ENCODE results near the gene APEX1. TPM values are rescaled to one million over a fixed set of nuclear protein-coding genes. Genes with fewer than 3 reads are reported as not detected.

The APEX1 gene
- total RNA-seq, 4 donors from 2014 or later, result 75.7 to 132 (median 115) TPM

DNA sequence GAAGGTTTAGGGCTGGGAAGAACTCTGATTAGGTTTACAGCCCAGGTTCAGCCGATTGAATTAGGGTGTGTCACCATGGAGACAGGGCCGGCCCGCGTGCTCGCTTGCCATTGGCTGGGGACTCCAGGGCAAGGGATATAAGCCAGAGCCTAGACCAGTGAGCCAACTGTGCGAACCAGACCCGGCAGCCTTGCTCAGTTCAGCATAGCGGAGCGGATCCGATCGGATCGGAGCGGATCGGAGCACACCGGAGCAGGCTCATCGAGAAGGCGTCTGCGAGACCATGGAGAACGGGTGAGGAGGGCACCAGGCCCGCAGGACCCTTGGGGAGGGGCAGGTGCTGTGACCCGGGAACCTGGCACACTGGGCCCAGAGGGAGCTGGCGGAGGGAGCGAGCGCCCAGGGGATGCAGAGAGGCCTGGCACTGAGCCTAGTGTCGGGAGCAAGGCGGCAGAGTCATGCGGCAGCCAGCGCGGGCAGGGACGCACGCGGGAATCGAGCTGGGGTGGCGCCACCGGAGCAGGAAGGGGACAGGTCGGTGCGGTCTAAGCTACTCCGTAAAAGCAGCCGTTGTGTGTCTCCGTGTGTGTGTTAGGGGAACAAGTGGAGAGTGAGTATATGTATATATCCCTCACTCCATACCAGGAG lies 14.3 kb downstream of the APEX1 start, which contains the start of gene PNP:
Gene PNP, plus strand, starts transcription at position 165 of the 648 bp plus-strand sequence. Its CDS starts 119 bp downstream, at position 284.
- peak; percentile 15 to 98 (median 96) for TF ChIP-seq POLR2A (IDR thresholded peaks at IDR 0.05)
- TF ChIP-seq, protein P1, sequence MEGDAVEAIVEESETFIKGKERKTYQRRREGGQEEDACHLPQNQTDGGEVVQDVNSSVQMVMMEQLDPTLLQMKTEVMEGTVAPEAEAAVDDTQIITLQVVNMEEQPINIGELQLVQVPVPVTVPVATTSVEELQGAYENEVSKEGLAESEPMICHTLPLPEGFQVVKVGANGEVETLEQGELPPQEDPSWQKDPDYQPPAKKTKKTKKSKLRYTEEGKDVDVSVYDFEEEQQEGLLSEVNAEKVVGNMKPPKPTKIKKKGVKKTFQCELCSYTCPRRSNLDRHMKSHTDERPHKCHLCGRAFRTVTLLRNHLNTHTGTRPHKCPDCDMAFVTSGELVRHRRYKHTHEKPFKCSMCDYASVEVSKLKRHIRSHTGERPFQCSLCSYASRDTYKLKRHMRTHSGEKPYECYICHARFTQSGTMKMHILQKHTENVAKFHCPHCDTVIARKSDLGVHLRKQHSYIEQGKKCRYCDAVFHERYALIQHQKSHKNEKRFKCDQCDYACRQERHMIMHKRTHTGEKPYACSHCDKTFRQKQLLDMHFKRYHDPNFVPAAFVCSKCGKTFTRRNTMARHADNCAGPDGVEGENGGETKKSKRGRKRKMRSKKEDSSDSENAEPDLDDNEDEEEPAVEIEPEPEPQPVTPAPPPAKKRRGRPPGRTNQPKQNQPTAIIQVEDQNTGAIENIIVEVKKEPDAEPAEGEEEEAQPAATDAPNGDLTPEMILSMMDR (IDR thresholded peaks at IDR 0.05), result no peak
- intact Hi-C loops (cut with DNase I), result no loop called here
- 0 to 1% methylated on average over 13 to 14 of the region's 40 CpGs for WGBS, 2 donors

DNA sequence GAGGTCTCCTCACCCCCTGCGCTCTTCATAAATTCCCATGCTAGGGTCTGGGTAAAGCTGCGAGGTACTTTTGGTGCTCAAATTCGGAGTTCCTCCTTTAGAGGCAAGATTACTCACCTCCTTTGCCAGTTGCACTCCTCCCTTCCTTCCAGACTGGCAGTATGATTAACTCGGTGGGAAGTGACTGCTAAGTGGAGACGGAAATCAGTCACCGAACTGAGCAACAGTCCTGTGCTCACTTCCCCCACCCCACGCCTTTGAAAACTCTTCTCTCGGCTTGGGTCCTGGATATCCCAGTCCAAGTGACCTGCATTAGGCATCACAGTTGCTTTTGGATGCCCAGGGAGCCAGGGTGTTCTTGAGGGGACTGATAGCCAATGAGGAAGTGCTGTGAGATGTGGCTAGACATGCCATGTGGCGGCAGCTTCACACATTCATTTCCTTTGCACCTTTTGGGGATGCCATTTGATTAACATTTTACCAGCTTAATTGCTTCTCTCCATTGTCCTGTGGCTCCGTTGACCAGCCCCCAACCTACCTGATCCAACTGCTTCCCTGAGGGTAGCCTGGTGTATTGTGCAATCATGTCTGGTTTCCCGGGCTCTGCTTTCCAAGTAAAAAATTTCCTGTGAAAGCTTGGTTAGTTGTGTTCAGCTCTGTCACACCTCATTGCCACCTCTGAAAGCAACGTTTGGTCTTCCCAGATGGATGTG lies 15.0 kb downstream of the APEX1 start:
- intact Hi-C loops (cut with DNase I), result no loop called here
- Histone ChIP-seq H3K27me3 (no peaks in the 10 kb centered on the region), H3K4me3 (peak overlapping the region; percentile 82 to 91 (median 87)), H3K27ac (peak overlapping the region; percentile 93 to 98 (median 94)), H3K4me1 (peaks cover 0 to 35% (median 17%) of the 10 kb centered on the region in 3 donors), H3K36me3 (peaks cover 0 to 31% (median 13%) of the 10 kb centered on the region in 3 donors), H3K9me3 (no peaks in the 10 kb centered on the region)
- no peak for DNase-seq
- WGBS, 2 donors, result 1 to 5% methylated on average over 9 to 12 of the region's 12 CpGs
- TF ChIP-seq POLR2A (IDR thresholded peaks at IDR 0.05), result no peak
- TF ChIP-seq, protein P1 (IDR thresholded peaks at IDR 0.05), result no peak

More for the DNA sequence above, 14.3 kb downstream of the APEX1 start, which contains the start of gene PNP:
- Histone ChIP-seq H3K27me3 (no peaks in the 10 kb centered on the region), H3K4me3 (peak within 1 kb of the TSS; percentile 82 to 91 (median 87)), H3K9me3 (no peaks in the 10 kb centered on the region), H3K27ac (peak within 1 kb of the TSS; percentile 93 to 98 (median 94)), H3K4me1 (peaks cover 0 to 35% (median 17%) of the 10 kb centered on the region in 3 donors), H3K36me3 (peaks cover 0 to 24% (median 10%) of the 10 kb centered on the region in 3 donors)
- peak; percentile 31 for DNase-seq

DNA sequence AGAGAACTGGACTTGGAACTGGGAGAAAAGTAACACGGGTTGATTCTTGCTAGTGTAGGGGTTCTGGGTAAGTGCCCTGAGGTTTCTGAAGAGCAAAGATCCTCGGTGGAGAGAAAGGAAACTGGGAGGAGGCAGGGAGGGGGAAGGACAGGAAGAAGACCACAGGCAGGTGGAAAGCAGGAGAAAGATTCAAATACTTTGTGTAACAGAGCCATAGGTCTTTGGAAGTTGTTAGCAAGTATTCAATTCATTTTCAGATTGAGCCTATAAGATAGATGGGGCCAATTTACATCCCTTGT lies 15.5 kb downstream of the APEX1 start:
- intact Hi-C loops (cut with DNase I), result no loop called here
- 0% methylated on average over 2 of the region's 2 CpGs for WGBS, 2 donors

DNA sequence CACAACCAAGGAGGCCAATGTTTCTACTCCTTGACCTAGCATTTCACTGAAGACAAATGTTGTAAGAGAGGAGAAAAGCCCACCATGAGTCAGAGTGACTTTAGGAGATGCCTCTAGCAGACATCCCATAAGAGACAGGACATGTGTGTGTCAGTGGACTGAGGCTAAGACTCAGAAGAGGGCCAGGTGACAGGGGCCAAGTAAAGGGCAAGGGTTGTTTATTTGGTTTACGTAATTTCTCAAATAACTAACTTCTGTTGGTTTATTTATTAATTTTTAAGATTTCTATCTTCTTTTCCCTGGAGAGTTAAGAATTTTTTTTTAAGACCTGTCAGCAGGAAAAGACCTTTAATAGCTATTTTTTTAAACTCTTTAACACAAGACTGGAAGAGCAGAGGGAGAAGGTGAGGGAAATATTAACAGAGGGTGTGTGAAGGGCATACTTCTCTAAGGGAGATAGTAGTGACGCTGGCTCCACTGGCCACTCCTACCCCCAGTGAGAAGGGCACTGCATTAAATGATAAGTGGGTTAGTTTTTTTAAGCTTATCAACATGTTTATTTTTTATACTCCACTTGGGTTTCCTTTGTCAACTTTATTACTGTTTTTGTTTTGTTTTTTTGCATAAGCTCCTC lies 17.6 kb downstream of the APEX1 start:
- intact Hi-C loops (cut with DNase I), result no loop called here
- DNase-seq, result no peak
- H3K4me1 ChIP-seq, result peaks cover 0 to 48% (median 17%) of the 10 kb centered on the region in 3 donors
- no peak overlapping the region for H3K27ac ChIP-seq
- H3K36me3 ChIP-seq, result peaks cover 4 to 57% (median 24%) of the 10 kb centered on the region in 3 donors
- H3K27me3 ChIP-seq, result no peaks in the 10 kb centered on the region
- H3K9me3 ChIP-seq, result no peaks in the 10 kb centered on the region
- TF ChIP-seq POLR2A (IDR thresholded peaks at IDR 0.05), result no peak
- 86 to 93% methylated on average over 2 of the region's 2 CpGs for WGBS, 2 donors
- no peak overlapping the region for H3K4me3 ChIP-seq

More for the DNA sequence above, 15.5 kb downstream of the APEX1 start:
- TF ChIP-seq, protein P1 (IDR thresholded peaks at IDR 0.05), result no peak
- TF ChIP-seq POLR2A (IDR thresholded peaks at IDR 0.05), result no peak
- peaks cover 0 to 35% (median 17%) of the 10 kb centered on the region in 3 donors for H3K4me1 ChIP-seq
- H3K36me3 ChIP-seq, result peaks cover 4 to 36% (median 16%) of the 10 kb centered on the region in 3 donors
- no peaks in the 10 kb centered on the region for H3K27me3 ChIP-seq
- H3K4me3 ChIP-seq, result peak overlapping the region; percentile 82 to 91 (median 87)
- H3K9me3 ChIP-seq, result no peaks in the 10 kb centered on the region
- peak overlapping the region; percentile 93 to 98 (median 94) for H3K27ac ChIP-seq
- no peak for DNase-seq

DNA sequence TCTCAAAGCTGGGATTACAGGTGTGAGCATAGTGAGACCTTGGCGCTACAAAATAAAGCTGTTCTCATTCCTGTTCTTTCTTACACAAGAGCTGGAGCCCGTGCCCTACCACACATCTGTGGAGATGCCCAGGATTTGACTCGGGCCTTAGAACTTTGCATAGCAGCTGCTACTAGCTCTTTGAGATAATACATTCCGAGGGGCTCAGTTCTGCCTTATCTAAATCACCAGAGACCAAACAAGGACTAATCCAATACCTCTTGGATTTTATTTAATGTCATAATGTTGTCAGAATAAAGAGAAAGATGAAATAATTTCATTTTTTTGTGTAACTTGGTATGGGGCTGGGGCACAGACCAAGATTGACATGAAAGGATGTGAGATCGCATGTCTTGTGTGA lies 21.8 kb downstream of the APEX1 start:
- H3K9me3 ChIP-seq, result no peaks in the 10 kb centered on the region
- intact Hi-C loops (cut with DNase I), result no loop called here
- peaks cover 0 to 29% (median 0%) of the 10 kb centered on the region in 3 donors for H3K4me1 ChIP-seq
- DNase-seq, result no peak
- TF ChIP-seq POLR2A (IDR thresholded peaks at IDR 0.05), result no peak
- TF ChIP-seq, protein P1 (IDR thresholded peaks at IDR 0.05), result no peak
- H3K36me3 ChIP-seq, result peaks cover 4 to 67% (median 24%) of the 10 kb centered on the region in 3 donors
- H3K27me3 ChIP-seq, result no peaks in the 10 kb centered on the region
- no peak overlapping the region for H3K4me3 ChIP-seq
- 72 to 76% methylated on average over 5 of the region's 5 CpGs for WGBS, 2 donors
- H3K27ac ChIP-seq, result peak overlapping the region in 2 of 4 donors; percentile 55 to 56
